Fibroblast of the aortic adventitia (primary cell): ENCODE results near the gene MRM3. TPM values are rescaled to one million over a fixed set of nuclear protein-coding genes. Genes with fewer than 3 reads are reported as not detected.

Experiments used
- DNase-seq: peaks from one replicate; pipeline ENCODE4 v3.0.0-alpha.2; 2010; ENCODE audit warnings: low read depth
- H3K4me3 ChIP-seq: 2 replicates; pipeline ENCODE4 v1.5.1; 2011; ENCODE audit warnings: low read depth, mild to moderate bottlenecking, control low read depth, low read length, moderate library complexity
- CTCF ChIP-seq: IDR thresholded peaks from 2 replicates; pipeline ENCODE4 v1.5.1; 2011; ENCODE audit warnings: mild to moderate bottlenecking, low read length, control low read depth, inconsistent platforms; ENCODE audit not compliant: insufficient read depth
- total RNA-seq: library from RNA; depleted of rRNA; stranded (reverse); fragments of >200 nt; gene quantifications from 2 replicates; pipeline ENCODE4 v1.2.3, GENCODE V29; 2012; ENCODE audit warnings: low replicate concordance

Gene MRM3
- total RNA-seq, 1 donor = 15.8 TPM

GRCh38 chr17:806346-806745 lies 24.2 kb downstream of the MRM3 start:
- no peak for TF ChIP-seq CTCF
- H3K4me3 ChIP-seq = no peak overlapping the region
- no peak for DNase-seq

- no peak overlapping the region for H3K4me3 ChIP-seq
- DNase-seq = no peak
- TF ChIP-seq CTCF = no peak
Observed at GRCh38 chr17:806781-807522, 24.8 kb downstream of the MRM3 start.

- no peak for TF ChIP-seq CTCF
- no peak for DNase-seq
- H3K4me3 ChIP-seq = no peak overlapping the region
Observed at GRCh38 chr17:807523-808294, 25.6 kb downstream of the MRM3 start.

- DNase-seq = no peak
- TF ChIP-seq CTCF = no peak
- H3K4me3 ChIP-seq = no peak overlapping the region
Observed at GRCh38 chr17:811051-811784, 29.1 kb downstream of the MRM3 start.

GRCh38 chr17:812638-813204 lies 30.6 kb downstream of the MRM3 start:
- no peak for DNase-seq
- TF ChIP-seq CTCF = no peak

GRCh38 chr17:814371-814770 lies 32.2 kb downstream of the MRM3 start:
- no peak for DNase-seq
- H3K4me3 ChIP-seq = no peak overlapping the region
- no peak for TF ChIP-seq CTCF

More at GRCh38 chr17:812638-813204, 30.6 kb downstream of the MRM3 start:
- H3K4me3 ChIP-seq = no peak overlapping the region
